Motor neuron (in vitro differentiated cells): Measurements from ENCODE around the gene GRIN2A. TPM values are rescaled to one million over a fixed set of nuclear protein-coding genes. Genes with fewer than 3 reads are reported as not detected.

Experiments used
- ATAC-seq, 8 experiments: fragments of 200-7000 bp; cut with Tn5 transposase; replicated peaks in 6 of 8; 2 replicates each; pipeline ENCODE4 v1.8.0; 2021; ENCODE audit warnings: mild to moderate bottlenecking in 8 of 8, moderate library complexity in 8 of 8
- H3K27ac ChIP-seq, 2 donors: fragments of 250-450 bp; sonication (Bioruptor Pico); 2 replicates each; pipeline ENCODE4 v1.9.0; 2021; ENCODE audit warnings: antibody characterized with exemption in 2 of 2, mild to moderate bottlenecking in 2 of 2, moderate library complexity in 1 of 2
- H3K4me1 ChIP-seq, 2 donors: fragments of 250-450 bp; sonication (Bioruptor Pico); replicated peaks in 1 of 2; 2 replicates each; pipeline ENCODE4 v1.6.1; 2021; ENCODE audit warnings: antibody characterized with exemption in 2 of 2, mild to moderate bottlenecking in 2 of 2, moderate library complexity in 1 of 2
- H3K4me3 ChIP-seq, 5 donors: fragments of 250-450 bp; sonication (Bioruptor Pico); 2 replicates each; pipeline ENCODE4 v1.9.0; 2021; ENCODE audit warnings: antibody characterized with exemption in 5 of 5, mild to moderate bottlenecking in 5 of 5, moderate library complexity in 4 of 5
- WGBS, 10 experiments: fragments of 450-650 bp; shearing (Covaris generic); methylation state at CpG; one replicate each; pipeline ENCODE4 v1.0.0; 2022; 5-methylcytosine and 5-hydroxymethylcytosine counted together
- in situ Hi-C, 9 experiments: fragments of 400-800 bp; cut with MboI; loops; one replicate each; pipeline ENCODE4 v1.15.0; 2021; ENCODE audit warnings: low sequenced_read_pairs in 9 of 9, low pct_unique_long_range_greater_than_20kb in 2 of 9; ENCODE audit not compliant: unreplicated experiment in 9 of 9
- total RNA-seq, 8 experiments: library from RNA; unstranded; fragments of 300-600 nt; gene quantifications; 2 replicates each; pipeline versions ENCODE4 v1.2.3 to v1.2.4, GENCODE V29; 2022

The GRIN2A gene
- total RNA-seq, 8 experiments from 2014 or later = 0.14 to 21.2 (median 2.9) TPM

GRCh38 chr16:10121897-10122425, 60.3 kb downstream of the GRIN2A start:
- 0 to 100% (median 62%) methylated on average over 1 to 5 of the region's 5 CpGs; no CpG with 5 or more reads in 1 of the 10 experiments for WGBS, 10 experiments
- ATAC-seq = no peak

GRCh38 chr16:10121491-10121890, 60.7 kb downstream of the GRIN2A start:
- Histone ChIP-seq H3K4me3 (no peak overlapping the region), H3K4me1 (peaks cover 9 to 11% of the 10 kb centered on the region in 2 donors), H3K27ac (no peak overlapping the region)
- in situ Hi-C loops = no loop called here
- 0 to 37% (median 0%) methylated on average over 1 to 2 of the region's 2 CpGs; no CpG with 5 or more reads in 3 of the 10 experiments for WGBS, 10 experiments
- peak in 5 of 8 experiments; percentile 87 to 92 (median 90) for ATAC-seq

More at GRCh38 chr16:10121897-10122425, 60.3 kb downstream of the GRIN2A start:
- Histone ChIP-seq H3K4me1 (peaks cover 9 to 11% of the 10 kb centered on the region in 2 donors), H3K4me3 (no peak overlapping the region), H3K27ac (no peak overlapping the region)
- in situ Hi-C loops = no loop called here

GRCh38 chr16:10120953-10121352, 61.3 kb downstream of the GRIN2A start:
- ATAC-seq = peak in 5 of 8 experiments; percentile 58 to 80 (median 67)
- Histone ChIP-seq H3K27ac (no peak overlapping the region), H3K4me3 (no peak overlapping the region), H3K4me1 (peaks cover 9 to 11% of the 10 kb centered on the region in 2 donors)
- in situ Hi-C loops = no loop called here
- WGBS, 10 experiments = 13 to 100% (median 80%) methylated on average over 1 to 3 of the region's 4 CpGs; no CpG with 5 or more reads in 4 of the 10 experiments

DNA sequence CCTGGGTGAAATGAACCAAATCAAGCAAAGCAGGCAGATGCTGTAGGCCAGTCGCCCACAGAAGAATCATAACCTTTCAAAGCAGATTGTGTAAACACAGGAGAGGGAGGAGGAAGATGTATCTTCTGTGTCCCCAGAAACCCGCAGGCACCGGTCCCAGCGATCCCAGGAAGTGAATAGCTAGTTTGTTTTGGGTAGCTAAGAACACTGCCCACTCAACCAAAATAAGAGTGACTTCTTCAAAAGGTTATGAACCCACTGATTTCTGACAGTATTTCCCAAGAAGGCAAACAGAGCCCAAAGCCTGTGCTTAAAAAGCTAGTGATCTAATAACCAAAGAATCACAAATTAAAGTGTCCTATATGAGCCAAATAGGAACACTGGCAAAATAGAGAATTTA, 67.8 kb downstream of the GRIN2A start:
- Histone ChIP-seq H3K4me1 (peaks cover 9 to 10% of the 10 kb centered on the region in 2 donors), H3K27ac (no peak overlapping the region), H3K4me3 (no peak overlapping the region)
- ATAC-seq = peak in 1 of 8 experiments; percentile 88
- in situ Hi-C loops = no loop called here
- WGBS, 10 experiments = 12 to 86% (median 42%) methylated on average over 2 to 4 of the region's 4 CpGs; no CpG with 5 or more reads in 4 of the 10 experiments

GRCh38 chr16:10113248-10113647, 69.0 kb downstream of the GRIN2A start:
- WGBS, 10 experiments = 40% methylated on average over 1 of the region's 7 CpGs; no CpG with 5 or more reads in 9 of the 10 experiments
- H3K27ac ChIP-seq = no peak overlapping the region
- in situ Hi-C loops = no loop called here
- peaks cover 9 to 10% of the 10 kb centered on the region in 2 donors for H3K4me1 ChIP-seq
- peak in 1 of 8 experiments; percentile 30 for ATAC-seq
- no peak overlapping the region for H3K4me3 ChIP-seq

GRCh38 chr16:10112021-10112420, 70.2 kb downstream of the GRIN2A start:
- H3K27ac ChIP-seq = no peak overlapping the region
- 50 to 100% (median 66%) methylated on average over 1 to 3 of the region's 5 CpGs; no CpG with 5 or more reads in 5 of the 10 experiments for WGBS, 10 experiments
- no peak overlapping the region for H3K4me3 ChIP-seq
- in situ Hi-C loops = no loop called here
- H3K4me1 ChIP-seq = peaks cover 9 to 10% of the 10 kb centered on the region in 2 donors
- ATAC-seq = no peak

GRCh38 chr16:10111156-10111761, 71.0 kb downstream of the GRIN2A start:
- 31 to 100% (median 90%) methylated on average over 2 to 16 of the region's 26 CpGs; no CpG with 5 or more reads in 2 of the 10 experiments for WGBS, 10 experiments
- peaks cover 9 to 10% of the 10 kb centered on the region in 2 donors for H3K4me1 ChIP-seq
- H3K4me3 ChIP-seq = no peak overlapping the region
- ATAC-seq = no peak
- in situ Hi-C loops = no loop called here
- H3K27ac ChIP-seq = no peak overlapping the region

DNA sequence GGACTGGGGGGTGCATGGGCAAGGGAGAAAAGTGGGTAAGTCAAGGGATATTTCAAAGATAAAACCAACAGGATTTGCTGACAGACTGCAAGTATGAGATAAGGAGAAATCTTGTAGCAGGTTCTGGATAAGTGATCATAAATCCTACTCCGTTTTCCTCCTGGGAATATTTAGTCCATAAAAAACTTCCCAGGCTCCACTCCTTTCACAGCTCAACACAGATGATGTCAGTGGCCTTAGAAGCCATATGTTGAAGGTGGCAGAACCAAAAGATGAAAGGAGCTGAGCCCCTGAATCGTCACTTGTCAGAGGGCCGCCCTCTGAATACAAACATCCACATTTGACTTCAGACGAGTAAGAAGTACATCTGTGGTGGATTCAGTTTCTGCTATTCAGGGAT, 71.7 kb downstream of the GRIN2A start:
- no peak overlapping the region for H3K4me3 ChIP-seq
- in situ Hi-C loops = no loop called here
- WGBS, 10 experiments = 0 to 87% (median 68%) methylated on average over 1 to 4 of the region's 4 CpGs; no CpG with 5 or more reads in 1 of the 10 experiments
- ATAC-seq = peak in 4 of 8 experiments; percentile 32 to 75 (median 64)
- H3K4me1 ChIP-seq = peaks cover 9 to 10% of the 10 kb centered on the region in 2 donors
- no peak overlapping the region for H3K27ac ChIP-seq

DNA sequence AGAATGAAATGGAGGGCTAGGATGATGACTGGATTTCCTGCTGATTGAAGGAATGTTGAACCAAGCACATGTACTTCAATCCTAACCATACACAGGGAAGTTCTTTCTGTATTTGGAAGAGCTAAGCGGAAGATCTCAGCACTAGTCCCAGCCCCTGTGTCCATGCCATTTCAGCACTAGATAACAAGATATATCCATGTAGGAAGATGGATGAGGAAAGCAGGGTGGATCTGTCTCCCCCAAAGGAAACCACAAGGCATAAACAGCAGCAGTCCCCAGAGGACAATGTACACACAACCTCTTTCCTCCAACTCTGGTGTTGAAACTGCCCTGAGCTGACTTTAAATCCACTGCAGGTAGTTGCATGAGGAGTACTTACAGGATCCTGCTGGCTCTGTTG, 75.1 kb downstream of the GRIN2A start:
- peak in 1 of 8 experiments; percentile 18 for ATAC-seq
- H3K27ac ChIP-seq = no peak overlapping the region
- no peak overlapping the region for H3K4me3 ChIP-seq
- H3K4me1 ChIP-seq = peaks cover 10 to 23% of the 10 kb centered on the region in 2 donors
- WGBS, 10 experiments = 67 to 100% (median 94%) methylated on average over 1 of the region's 1 CpG; no CpG with 5 or more reads in 4 of the 10 experiments
- in situ Hi-C loops = no loop called here

- H3K4me3 ChIP-seq = no peak overlapping the region
- H3K4me1 ChIP-seq = peaks cover 6 to 15% of the 10 kb centered on the region in 2 donors
- no peak overlapping the region for H3K27ac ChIP-seq
- in situ Hi-C loops = no loop called here
- 43 to 100% (median 90%) methylated on average over 1 of the region's 1 CpG; no CpG with 5 or more reads in 3 of the 10 experiments for WGBS, 10 experiments
- no peak for ATAC-seq
Observed at GRCh38 chr16:10103700-10104099, 78.5 kb downstream of the GRIN2A start.

GRCh38 chr16:10103118-10103517, 79.1 kb downstream of the GRIN2A start:
- in situ Hi-C loops = no loop called here
- ATAC-seq = peak in 4 of 8 experiments; percentile 24 to 76 (median 66)
- Histone ChIP-seq H3K4me3 (no peak overlapping the region), H3K27ac (no peak overlapping the region), H3K4me1 (peaks cover 6 to 15% of the 10 kb centered on the region in 2 donors)

DNA sequence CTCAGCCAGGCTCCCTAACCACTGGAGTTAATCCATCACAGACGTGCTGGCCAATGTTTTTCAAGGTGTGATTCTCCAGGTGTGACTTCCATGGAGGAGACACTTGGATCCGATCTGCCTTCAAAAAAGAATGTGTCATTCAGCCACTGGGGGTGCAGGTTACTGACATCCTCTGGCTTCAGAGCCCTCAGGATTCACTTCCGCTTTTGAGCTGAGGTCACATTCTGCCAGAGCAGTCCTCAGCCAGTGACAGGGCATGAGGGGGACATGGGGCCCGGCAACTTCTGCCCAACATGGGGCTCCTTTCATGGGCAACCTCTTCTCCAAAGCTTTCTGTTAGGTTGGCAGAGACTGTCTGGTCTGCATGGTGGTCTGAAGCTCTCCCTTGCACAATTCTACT, 81.4 kb downstream of the GRIN2A start:
- no peak for ATAC-seq
- in situ Hi-C loops = no loop called here
- Histone ChIP-seq H3K4me3 (no peak overlapping the region), H3K4me1 (peaks cover 6 to 15% of the 10 kb centered on the region in 2 donors), H3K27ac (no peak overlapping the region)
- WGBS, 10 experiments = 0 to 100% (median 65%) methylated on average over 1 to 2 of the region's 4 CpGs; no CpG with 5 or more reads in 4 of the 10 experiments

GRCh38 chr16:10098991-10099390, 83.2 kb downstream of the GRIN2A start:
- ATAC-seq = no peak
- Histone ChIP-seq H3K4me3 (no peak overlapping the region), H3K27ac (no peak overlapping the region), H3K4me1 (peaks cover 6 to 13% of the 10 kb centered on the region in 2 donors)
- in situ Hi-C loops = no loop called here
